HEK293T (cell line): Measurements from ENCODE around the gene APBB2.

ENCODE experiments used
- CTCF ChIA-PET: fragments of 350-600 bp; formaldehyde crosslinking; extraction: SDS; loops from one replicate; lab custom pipeline; 2021; ENCODE audit warnings: antibody characterized with exemption, inconsistent platforms; lab: Yijun Ruan, JAX
- POLR2A ChIA-PET: fragments of 350-600 bp; formaldehyde crosslinking; extraction: SDS; loops from one replicate; lab custom pipeline; 2020; ENCODE audit warnings: antibody characterized with exemption, inconsistent platforms; lab: Yijun Ruan, JAX
- DNase-seq: peaks from one replicate; pipeline ENCODE4 v3.0.0; 2012; ENCODE audit warnings: mixed read lengths; ENCODE audit errors: extremely low spot score
- ARNT ChIP-seq: fragments of 450-650 bp; IDR thresholded peaks from 2 replicates; pipeline ENCODE4 v1.6.1; 2017; ENCODE audit warnings: mild to moderate bottlenecking
- BHLHE40 ChIP-seq: fragments of 450-650 bp; IDR thresholded peaks from 2 replicates; pipeline ENCODE4 v1.6.1; 2016; ENCODE audit warnings: mild to moderate bottlenecking, moderate library complexity, borderline replicate concordance
- CTBP1 ChIP-seq: fragments of 450-650 bp; IDR thresholded peaks from 2 replicates; pipeline ENCODE4 v1.6.1; 2016; ENCODE audit warnings: borderline replicate concordance
- ELF4 ChIP-seq: fragments of 450-650 bp; IDR thresholded peaks from 2 replicates; pipeline ENCODE4 v1.6.1; 2017; ENCODE audit warnings: antibody characterized with exemption
- FOXA1 ChIP-seq: fragments of 450-650 bp; IDR thresholded peaks from 2 replicates; pipeline ENCODE4 v1.6.1; 2016; ENCODE audit warnings: mild to moderate bottlenecking
- FOXK2 ChIP-seq: fragments of 450-650 bp; IDR thresholded peaks from 2 replicates; pipeline ENCODE4 v1.6.1; 2016; ENCODE audit warnings: mild to moderate bottlenecking
- FOXM1 ChIP-seq: fragments of 450-650 bp; IDR thresholded peaks from 2 replicates; pipeline ENCODE4 v1.6.1; 2017; ENCODE audit warnings: mild to moderate bottlenecking, borderline replicate concordance
- HDGF ChIP-seq: fragments of 450-650 bp; IDR thresholded peaks from 2 replicates; pipeline ENCODE4 v1.6.1; 2017; ENCODE audit warnings: antibody characterized with exemption, borderline replicate concordance
- L3MBTL2 ChIP-seq: fragments of 450-650 bp; conservative IDR thresholded peaks from 2 replicates; pipeline ENCODE4 v1.6.1; 2016; ENCODE audit warnings: mild to moderate bottlenecking
- LEF1 ChIP-seq: fragments of 450-650 bp; IDR thresholded peaks from 2 replicates; pipeline ENCODE4 v1.6.1; 2017; ENCODE audit warnings: mild to moderate bottlenecking, borderline replicate concordance
- NFRKB ChIP-seq: fragments of 450-650 bp; IDR thresholded peaks from 2 replicates; pipeline ENCODE4 v1.6.1; 2016; ENCODE audit warnings: mild to moderate bottlenecking, moderate library complexity
- SP1 ChIP-seq: fragments of 450-650 bp; IDR thresholded peaks from 2 replicates; pipeline ENCODE4 v1.6.1; 2017
- SUZ12 ChIP-seq: fragments of 450-650 bp; IDR thresholded peaks from 2 replicates; pipeline ENCODE4 v1.6.1; 2016; ENCODE audit warnings: mild to moderate bottlenecking
- TARDBP ChIP-seq: fragments of 450-650 bp; IDR thresholded peaks from 2 replicates; pipeline ENCODE4 v1.6.1; 2016
- ZNF384 ChIP-seq: fragments of 450-650 bp; IDR thresholded peaks from 2 replicates; pipeline ENCODE4 v1.6.1; 2016
- TF ChIP-seq, protein P1 (sequence below): fragments of 450-650 bp; IDR thresholded peaks from 2 replicates; pipeline ENCODE4 v1.6.1; 2016

Gene APBB2

DNA sequence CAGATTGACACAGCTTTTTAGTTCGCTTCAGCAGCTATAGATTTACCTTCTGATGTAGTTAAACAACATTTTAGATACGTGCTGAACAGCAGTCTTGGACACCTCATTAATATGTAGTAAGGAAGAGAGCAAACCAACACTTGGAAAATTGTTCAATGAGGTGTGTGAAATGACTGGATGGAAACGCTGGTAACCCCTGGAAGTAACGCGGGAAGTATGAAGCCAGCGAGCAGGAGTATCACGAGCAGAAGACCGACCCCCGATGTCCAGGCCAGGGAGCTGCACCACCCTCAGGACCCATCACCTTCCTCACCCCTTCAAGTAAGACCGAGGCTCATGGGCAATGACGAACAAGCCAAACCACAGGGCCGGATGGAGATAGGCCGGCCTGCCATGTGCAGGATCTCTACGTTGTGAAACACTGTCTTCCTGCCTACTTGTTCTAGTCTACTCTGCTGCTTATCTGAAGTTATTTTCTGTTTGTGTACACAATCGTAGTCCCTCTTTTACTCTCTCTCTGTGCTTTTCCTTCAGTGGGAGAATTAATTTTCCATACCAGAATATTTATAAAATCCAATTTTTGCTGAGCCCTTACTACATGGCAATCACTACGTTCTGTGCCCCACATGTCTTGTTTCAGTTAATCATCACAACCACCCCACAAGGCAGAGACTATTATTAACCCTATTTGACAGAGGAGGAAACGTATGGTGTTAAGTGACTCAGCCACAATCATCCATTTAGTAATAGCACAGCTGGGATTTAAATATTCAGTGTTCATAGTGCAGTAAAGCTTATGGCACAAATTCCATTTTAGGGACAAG is 221.7 kb downstream of the APBB2 start:
- CTCF ChIA-PET: interaction anchor here (0.7 kb wide), 1 partner anchor 16 kb away, joined by 4 read pairs; no protein-coding TSS in a partner anchor
- no peak for DNase-seq
- POLR2A ChIA-PET: no interaction called here
- no peak for TF ChIP-seq LEF1
- TF ChIP-seq, protein P1, sequence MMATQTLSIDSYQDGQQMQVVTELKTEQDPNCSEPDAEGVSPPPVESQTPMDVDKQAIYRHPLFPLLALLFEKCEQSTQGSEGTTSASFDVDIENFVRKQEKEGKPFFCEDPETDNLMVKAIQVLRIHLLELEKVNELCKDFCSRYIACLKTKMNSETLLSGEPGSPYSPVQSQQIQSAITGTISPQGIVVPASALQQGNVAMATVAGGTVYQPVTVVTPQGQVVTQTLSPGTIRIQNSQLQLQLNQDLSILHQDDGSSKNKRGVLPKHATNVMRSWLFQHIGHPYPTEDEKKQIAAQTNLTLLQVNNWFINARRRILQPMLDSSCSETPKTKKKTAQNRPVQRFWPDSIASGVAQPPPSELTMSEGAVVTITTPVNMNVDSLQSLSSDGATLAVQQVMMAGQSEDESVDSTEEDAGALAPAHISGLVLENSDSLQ: no peak
- TF ChIP-seq SP1: no peak
- no peak for TF ChIP-seq L3MBTL2
- TF ChIP-seq ELF4: no peak
- no peak for TF ChIP-seq HDGF
- TF ChIP-seq ARNT: no peak

DNA sequence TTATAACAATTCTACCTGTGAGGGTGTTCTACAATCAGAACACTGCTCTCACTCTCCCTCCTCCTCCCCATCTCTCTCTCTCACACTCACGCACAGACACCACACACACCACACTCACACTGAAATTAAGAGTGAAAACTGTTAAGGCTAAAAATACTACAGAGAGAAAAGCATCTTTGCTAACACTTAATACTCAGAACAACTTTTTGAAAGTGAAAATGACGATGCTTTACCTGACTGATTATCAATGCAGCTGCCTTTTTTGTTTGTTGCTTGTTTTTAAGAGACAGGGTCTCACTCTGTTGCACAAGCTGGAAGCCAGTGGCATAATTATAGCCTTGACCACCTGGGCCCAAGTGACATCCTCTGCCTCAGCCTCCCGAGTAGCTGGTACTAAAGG is 222.4 kb downstream of the APBB2 start:
- TF ChIP-seq SP1 (no peak), L3MBTL2 (no peak), LEF1 (no peak), BHLHE40 (no peak), FOXM1 (no peak), ARNT (no peak), ZNF384 (no peak), TARDBP (no peak), HDGF (no peak), SUZ12 (no peak), FOXA1 (no peak), CTBP1 (no peak), ELF4 (no peak), FOXK2 (no peak), NFRKB (no peak)
- TF ChIP-seq, protein P1: no peak
- no peak for DNase-seq
- ChIA-PET POLR2A (no interaction called here), CTCF (no interaction called here)

DNA sequence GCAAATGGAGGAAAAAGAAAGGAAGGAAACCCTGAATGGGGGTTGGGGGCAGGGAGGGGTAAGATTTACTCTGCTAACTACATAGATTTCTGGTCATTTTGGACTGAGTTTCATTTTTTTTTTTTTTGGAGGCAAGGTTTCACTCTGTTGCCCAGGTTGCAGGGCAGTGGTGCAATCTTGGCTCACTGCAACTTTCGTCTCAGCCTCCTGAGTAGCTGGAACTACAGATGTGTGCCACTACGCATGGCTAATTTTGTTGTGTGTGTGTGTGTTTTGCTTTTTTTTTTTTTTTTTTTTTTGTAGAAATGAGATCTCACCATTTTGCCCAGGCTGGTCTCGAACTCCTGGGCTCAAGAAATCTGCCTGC is 223.5 kb downstream of the APBB2 start:
- TF ChIP-seq LEF1 (no peak), ELF4 (no peak), HDGF (no peak), NFRKB (no peak), FOXM1 (no peak)
- TF ChIP-seq, protein P1: no peak
- ChIA-PET POLR2A (no interaction called here), CTCF (no interaction called here)
- DNase-seq: no peak

- no peak for TF ChIP-seq HDGF
- no peak for TF ChIP-seq NFRKB
- TF ChIP-seq L3MBTL2: no peak
- TF ChIP-seq BHLHE40: no peak
- TF ChIP-seq FOXM1: no peak
- TF ChIP-seq ZNF384: no peak
- TF ChIP-seq LEF1: no peak
- TF ChIP-seq FOXK2: no peak
- TF ChIP-seq SP1: no peak
- no peak for TF ChIP-seq SUZ12
- no peak for TF ChIP-seq ELF4
- no peak for TF ChIP-seq CTBP1
- POLR2A ChIA-PET: no interaction called here
- no peak for DNase-seq
- CTCF ChIA-PET: interaction anchor here (0.6 to 1.2 kb wide), 2 partner anchors 14 to 66 kb away, joined by 3 read pairs; no protein-coding TSS in a partner anchor
These were observed 224.0 kb downstream of the APBB2 start for GRCh38 chr4:40990236-40990898.

DNA sequence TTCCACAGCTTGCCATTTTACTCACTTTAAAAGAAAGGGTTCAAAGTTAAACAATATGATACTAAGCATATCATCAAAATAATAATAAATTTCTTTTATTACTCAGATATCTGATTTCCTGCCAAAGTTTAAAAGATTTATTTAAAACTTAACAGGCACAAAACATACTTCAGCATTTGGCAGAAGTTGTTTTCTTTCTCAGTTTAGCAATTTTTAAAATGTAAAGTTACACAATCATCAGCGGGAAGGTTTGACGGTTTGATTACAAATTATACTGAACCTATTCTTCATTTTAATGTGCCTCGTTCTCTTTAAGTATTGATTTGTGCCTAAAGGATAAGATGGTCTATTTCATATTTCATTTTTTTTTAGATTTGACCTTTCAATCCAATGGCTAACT is 227.2 kb downstream of the APBB2 start:
- POLR2A ChIA-PET: no interaction called here
- TF ChIP-seq ELF4 (no peak), FOXK2 (no peak), SUZ12 (no peak), SP1 (no peak), HDGF (no peak), FOXA1 (no peak), CTBP1 (no peak), ZNF384 (no peak), ARNT (no peak)
- DNase-seq: no peak
- CTCF ChIA-PET: interaction anchor here (0.8 kb wide), 1 partner anchor 175 kb away, joined by 3 read pairs; no protein-coding TSS in a partner anchor

- ChIA-PET CTCF (interaction anchor here (0.5 kb wide), 1 partner anchor 729 kb away, joined by 3 read pairs; no protein-coding TSS in a partner anchor), POLR2A (interaction anchor here (0.9 kb wide), 1 partner anchor 230 kb away, joined by 3 read pairs; no protein-coding TSS in a partner anchor)
- TF ChIP-seq ELF4 (no peak), ZNF384 (no peak), BHLHE40 (no peak), SP1 (no peak), L3MBTL2 (no peak), FOXA1 (no peak), LEF1 (no peak), HDGF (no peak), TARDBP (no peak), SUZ12 (no peak), FOXK2 (no peak), CTBP1 (no peak), ARNT (no peak), NFRKB (no peak), FOXM1 (no peak)
- TF ChIP-seq, protein P1: no peak
- DNase-seq: no peak
These were observed 228.0 kb downstream of the APBB2 start for GRCh38 chr4:40986375-40986774.
